SKM-1 (cell line): ENCODE results near the gene CNKSR3.

Experiments
- DNase-seq: peaks from one replicate; lab custom pipeline; 2025; ENCODE audit not compliant: unreplicated experiment; lab: John Stamatoyannopoulos, UW

CNKSR3 gene

DNA sequence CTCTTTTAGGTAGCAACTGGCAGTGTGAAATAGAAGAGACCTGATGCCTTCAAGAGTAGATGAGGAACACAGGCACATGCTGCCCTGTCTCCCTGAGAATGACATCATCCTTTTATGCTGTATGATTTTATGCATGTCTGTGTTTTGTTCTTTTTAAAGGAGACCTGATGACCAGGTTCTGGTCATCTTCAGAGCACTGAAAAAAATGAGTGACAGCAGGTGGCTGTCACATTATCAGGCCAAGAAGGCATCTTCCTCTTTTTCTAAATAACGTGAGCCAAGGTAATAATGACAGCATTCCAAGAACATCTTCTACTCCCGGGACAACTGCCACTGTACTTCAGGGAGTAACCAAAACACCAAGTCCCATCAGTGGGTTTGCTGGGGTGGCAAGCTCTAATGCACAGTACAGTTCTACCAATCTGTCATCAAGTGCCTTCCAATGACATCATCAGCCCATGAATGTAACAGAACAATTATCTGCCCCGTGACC lies 28.9 kb downstream of the CNKSR3 start:
- DNase-seq = no peak

DNA sequence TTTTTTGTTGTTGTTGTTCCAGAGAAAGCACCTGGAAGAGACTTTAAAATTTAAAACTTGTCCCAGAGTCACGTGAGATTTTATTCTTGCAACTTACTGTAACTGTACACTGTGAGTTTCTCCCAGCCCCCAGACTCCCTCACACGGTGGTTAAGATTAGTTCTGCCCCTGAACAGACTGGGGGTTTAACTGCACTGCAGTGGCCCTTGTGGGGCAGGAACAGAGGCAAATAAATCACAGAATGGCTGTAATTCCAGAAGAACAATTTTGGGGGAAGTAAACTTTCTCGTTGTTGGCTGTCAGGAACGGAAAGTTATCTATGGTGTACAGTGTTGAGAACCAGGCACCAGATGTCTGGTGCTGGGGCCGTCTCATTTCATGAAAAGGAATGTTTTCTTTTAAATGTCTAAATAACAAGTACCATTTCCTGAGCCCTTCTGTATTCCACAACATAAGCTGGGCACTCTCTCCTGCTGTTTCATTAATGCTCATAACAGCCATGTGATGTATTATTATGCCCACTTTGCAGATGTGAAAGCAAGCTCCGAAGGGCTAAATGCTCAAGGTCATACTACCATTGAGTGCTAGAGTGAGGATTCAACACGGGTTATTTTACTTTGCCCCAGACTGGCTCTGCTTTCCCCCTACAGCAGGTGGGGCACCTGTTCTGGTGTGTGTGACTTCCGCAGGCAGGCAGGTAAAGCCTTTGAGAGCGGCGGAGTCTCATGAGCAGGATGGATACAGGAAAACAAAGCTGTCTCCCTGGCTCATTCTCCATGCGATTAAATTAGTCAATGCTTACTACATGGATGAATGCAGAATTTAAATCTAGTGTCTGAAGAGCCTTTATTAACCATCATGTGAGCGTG lies 30.5 kb downstream of the CNKSR3 start:
- no peak for DNase-seq

DNA sequence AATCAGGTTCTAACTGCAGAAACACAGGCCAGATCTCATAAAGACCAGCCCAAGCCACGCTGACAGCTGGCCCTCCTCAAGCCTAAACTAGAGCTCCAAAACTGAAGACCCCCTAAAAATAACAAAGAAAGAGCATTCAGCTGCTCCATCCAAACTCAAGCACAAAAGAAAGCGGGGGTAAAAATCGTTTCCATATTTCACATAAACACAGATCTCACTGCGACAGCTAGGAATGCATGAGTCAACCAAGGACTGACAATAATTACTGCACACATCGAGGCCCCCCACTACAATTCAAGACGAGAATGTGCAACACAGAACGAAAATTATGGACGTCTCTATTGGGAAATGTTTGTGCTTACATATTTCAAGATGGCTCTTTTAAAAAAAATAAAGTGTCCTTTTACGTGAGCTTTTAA lies 31.1 kb downstream of the CNKSR3 start:
- DNase-seq = no peak

DNA sequence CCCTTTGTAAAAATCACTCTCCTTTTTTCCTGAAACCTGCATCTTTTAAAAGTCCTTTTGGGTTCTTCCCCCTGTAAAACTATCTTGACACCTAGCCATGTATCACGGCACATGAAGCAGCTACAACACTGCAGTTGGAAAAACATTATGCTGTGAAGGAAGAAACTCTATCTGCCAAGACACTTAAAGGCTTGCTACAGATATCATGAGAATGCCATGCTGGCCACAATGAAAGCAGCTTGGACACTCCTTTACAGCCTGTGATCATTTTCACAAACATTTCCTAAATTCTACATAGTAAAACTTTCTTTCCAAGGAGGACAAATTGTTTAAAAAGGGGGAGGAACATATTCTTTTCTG lies 31.8 kb downstream of the CNKSR3 start:
- DNase-seq = no peak

DNA sequence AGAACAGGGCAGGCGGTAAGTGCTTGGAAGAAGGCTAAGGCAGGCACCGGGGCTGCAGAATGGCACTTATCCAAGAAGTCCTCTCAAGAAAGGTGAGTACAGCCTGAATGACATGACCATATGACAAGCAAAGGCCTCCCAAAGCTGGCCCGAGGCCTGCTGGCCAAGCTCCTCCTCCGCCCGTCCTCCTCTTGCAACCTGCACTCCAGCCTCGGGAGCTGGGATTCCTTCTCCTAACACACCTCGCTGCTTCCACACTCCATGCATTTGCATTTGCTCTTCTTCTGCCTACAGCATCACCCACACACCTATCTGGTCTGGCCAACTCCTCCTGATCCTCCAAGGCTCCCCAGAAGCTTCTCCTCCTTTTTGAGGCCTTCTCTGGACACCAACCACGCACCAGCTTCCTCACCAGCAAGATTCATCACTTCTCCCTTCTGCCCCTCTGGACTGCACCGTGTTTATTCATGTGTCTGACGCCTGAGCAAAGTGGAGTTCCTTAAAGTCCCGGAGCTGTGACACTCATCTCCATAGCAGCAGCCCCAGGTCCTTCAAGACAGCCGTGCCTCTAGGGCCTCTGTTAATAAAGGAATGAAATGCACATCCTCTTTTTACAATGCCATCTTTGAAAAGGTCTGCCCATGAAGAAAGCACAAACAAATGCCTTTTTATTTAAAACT lies 32.3 kb downstream of the CNKSR3 start:
- peak; percentile 54 for DNase-seq

DNA sequence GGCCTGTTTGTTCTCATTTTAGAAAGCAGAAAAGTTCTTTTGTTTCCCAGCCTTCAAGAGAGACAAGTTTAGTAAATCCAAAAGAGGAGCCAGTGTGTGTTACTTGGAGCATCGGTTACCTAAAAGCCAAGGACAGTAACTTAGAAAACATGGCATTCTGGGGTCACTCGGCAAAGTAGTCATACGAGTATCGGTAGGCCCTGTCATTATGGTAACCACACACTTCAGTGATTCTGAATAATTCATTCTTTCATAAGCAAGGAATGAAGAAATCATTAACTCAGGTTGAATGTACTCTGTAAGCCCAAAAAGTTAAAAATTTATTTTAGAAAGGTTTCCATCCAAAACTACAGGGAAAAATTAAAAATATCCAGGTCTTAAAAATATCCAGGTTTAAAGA lies 34.0 kb downstream of the CNKSR3 start:
- no peak for DNase-seq

DNA sequence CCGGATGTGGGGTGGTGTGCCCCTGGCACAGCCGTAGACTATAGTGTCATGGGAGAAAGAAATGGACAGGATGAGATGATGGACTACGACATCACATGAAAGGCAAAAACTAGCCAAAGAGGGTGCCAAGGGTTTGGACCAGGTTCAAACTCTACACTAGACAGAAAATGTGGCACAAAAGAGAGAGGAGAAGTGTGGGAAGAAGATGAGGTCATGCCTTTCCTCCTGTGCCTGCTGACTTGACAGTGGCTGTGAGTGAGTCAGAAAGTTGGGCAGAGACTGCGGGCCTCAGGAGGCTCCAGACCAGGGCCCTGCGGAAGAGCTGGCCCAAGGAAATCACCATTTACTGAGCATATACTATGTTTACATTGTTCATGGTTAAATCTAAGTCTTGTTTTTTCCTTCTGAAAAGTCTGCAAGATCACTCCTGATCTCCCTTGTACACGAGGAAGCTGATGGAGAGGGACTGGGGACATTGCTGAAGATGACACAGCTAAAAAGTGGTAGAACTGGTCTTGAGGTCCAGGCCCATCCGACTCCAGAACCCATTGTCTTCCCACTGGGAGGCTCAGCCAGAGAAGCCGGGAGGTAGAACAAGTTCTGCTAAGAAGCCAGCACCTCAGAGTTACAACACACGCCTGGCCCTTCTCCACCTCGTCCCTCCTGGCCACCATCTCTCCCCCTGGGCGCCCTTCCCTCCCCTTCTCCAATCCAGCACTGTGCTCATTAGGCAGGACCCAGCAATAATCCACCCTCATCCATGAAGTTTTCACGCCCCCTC lies 35.6 kb downstream of the CNKSR3 start:
- no peak for DNase-seq

DNA sequence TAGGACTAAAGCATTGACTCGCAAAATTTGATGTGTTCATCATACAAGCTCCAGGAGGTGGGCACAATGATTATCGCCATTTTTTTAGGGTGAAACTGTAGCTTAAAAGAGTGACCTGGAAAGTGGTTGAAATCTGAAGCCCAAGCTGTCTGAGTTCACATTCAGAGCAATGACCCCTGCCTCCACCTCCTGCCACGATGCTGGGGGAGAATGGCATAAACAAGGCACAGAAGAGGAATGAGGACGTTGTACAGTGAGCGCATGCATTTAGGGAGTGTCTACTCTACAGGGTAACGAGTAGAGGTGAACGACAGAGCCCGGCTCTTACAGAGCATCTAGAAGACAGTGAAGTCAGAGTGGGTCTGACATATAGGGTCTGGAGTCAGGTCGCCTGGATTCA lies 37.2 kb downstream of the CNKSR3 start:
- no peak for DNase-seq

DNA sequence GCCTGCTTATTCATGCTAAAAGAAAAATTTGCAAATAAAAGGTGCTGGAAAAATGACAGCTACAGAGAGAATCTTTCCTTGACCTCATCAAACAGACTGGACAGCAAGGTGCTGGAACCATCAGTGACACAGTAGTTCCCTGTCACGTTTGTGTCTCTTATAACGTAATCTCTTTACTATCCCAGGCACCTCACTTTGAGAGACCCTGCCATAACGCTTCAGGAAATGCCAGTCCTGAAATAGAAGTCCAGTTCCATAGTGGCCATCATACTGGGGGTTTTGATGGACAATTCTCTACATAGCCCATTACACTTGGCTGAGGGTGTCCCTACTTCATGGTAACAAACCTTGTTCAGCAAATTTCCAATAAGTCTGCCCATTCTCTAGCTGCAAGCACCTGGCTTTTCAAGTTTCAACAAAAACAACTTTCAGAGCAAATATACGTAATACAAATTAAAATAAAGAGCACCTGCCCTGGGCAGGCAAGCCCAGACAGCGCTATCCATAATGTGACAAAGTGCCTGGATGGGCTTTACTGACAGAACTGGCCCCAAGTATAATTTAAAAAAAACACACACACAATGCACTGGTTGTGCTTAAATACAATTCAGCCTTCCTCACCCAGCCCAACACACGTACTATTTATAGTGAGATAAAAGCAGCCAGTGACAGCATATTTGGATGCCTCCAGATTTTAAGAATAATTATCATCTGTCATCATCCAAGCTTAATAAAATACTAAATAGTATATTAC lies 38.7 kb downstream of the CNKSR3 start:
- DNase-seq = no peak

DNA sequence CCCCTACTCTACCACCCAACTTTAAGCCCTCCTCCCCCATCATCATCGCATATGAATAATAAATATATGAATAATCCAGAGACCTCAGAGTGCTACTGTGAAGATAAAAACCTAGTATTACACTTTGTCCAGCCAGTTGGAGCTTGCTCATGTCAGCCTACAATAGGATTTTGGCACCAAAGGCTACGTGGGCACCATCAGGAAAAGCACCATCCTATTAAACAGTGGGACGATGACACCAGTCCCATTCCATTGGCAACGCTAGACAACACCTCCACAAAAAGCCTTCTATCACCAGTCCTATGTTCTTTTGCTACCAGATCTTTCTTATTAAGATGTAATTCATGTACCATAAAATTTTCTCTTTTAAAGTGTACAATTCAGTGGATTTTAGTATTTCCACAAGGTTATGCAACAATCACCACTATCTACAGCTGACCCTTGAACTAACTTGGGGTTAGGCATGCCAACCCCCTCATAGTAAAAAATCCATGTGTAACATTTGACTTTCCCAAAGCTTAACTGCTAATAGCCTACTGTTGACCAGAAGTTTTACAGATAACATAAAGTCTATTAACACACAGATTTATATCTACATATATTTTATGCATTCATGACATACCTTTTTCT lies 41.1 kb downstream of the CNKSR3 start:
- no peak for DNase-seq

DNA sequence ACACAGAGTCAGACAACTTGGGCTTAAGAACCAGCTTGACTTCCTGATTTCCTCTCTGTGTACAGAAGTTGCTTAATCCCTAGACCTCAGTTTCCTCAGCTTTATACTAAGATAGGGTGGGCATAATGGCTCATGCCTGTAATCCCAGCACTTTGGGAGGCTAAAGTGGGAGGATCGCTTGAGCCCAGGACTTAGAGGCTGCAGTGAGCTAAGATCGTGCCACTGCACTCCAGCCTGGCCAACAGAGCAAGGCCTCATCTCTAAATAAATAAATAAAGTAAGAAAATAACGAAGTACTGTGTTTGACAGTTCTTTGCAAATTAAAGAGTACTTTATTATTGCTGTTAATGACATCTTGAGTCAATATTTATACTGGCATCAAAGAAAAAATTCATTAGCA lies 41.7 kb downstream of the CNKSR3 start:
- no peak for DNase-seq

DNA sequence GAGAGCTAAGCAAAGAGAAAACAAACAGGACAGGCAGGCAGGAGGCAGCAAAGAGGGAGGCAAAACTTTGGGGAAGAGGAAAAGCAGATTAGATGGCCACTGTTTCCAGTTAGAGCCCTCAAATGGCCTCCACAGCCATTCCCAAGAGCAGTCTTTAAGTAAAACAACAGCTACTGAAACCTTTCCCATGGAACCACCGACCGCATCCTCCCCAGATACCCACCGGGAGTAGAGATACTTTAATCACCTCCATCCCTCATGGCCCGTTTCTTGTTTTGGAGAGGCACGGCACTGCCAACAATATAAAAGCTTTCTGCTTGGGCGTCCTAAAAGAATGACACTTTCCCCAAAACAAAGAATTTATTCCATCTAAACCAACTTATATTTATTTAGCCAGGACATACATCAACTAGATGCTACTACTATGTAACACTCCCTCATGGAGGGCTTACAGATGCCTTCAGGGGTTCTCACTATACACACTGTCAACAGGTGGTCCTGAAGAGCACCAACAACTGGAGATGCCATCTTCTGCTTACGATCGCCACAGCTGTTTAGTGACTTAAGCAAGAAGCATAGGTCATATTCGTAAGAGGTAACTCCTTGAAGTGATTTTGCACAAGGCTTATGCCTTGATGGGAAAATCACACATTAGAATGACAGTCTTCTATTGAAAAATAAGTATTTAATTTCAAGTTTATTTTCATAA lies 43.4 kb downstream of the CNKSR3 start:
- DNase-seq = no peak

DNA sequence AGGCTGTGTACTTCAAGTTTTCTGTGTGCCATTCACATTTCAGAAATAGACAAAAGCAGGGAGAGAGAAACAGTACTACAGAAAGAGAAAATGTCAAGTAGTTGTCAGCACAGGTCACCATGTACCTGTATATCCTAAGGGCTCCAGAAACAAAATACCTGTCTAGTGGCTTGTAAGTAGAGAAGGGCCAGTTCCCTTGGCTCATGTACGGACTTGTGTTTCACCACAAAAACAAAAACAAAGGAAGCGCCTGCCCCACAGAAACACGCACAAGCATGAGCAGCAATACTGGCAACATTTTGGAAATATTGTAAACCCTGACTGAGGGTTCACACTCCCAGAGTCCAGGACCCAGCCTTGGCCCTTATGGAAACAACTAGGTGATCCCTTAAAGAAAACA lies 44.3 kb downstream of the CNKSR3 start:
- no peak for DNase-seq

DNA sequence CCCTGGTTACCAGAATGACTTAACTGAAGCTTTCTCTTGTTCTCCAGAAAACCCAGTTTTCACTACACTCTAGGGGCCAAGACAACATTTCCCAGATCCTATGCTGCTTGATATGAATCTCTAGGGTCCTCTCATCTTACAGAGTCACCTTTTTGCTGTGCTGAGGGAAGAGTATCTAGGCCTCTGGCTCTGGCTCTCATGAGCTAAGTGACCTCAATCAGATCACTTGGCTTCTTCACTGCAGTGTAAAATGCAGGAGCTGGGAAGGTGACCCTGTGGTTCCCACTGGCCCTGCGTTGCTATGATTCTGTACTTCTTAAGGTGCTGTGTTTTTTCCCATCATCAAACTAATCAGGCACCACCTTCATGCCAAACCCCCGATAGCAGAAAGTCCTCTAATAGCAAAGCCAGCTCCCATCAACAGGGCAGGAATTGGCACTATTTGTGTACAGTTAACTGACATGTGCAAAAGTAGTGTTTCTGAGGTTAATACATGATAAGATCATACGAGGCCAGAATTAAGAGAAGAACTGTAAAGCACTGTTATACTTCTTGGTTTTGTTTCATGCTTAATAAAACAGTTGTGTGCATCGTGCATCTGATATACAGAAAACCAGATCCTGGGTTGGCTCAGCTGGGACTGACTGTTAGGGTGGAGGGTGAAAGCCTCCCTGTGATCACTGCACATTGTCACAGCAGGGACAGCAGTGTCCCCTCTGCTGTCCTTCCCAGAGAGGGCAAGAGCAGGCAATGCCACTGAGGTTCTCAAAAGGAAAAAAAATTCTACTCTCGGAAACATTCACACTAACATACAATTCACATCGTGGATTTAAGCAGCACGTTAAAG lies 46.7 kb downstream of the CNKSR3 start:
- DNase-seq = no peak

DNA sequence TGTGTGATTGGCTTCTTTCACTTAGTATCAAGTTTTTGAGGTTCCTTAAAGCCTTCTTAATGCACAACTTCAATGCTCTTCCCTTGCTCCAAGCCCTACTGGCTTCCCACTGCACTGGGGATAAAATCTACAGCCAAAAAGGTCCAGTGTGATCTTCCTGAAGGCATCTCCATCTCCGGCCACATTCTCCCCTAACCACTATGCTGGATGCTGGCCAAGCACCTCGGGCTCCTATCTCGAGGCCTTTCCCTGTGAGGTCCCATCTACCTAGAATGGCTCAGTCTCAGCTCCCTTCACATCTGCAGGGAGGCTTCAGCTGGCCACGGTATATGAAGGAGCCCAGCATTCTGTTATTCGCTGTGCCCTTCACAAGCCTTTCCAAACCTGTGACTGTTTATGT lies 48.1 kb downstream of the CNKSR3 start:
- DNase-seq = no peak

DNA sequence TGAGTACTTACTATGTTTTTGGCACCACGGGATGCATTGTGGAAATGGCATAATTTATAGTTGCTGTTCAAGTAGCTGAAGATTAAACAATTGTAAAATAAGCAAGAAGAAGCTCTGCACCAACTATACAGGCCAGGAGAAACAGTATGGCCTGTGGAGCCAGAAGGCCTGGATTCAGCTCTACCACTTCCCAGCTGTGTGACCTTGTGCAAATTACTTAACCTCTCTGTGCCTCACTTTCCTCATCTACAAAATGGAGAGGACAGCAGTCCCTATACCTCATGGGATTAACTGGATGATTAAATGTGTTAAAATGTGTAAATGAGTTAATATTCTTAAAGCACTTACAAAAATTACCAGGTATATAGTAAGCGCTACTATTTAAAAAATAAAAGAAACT lies 49.1 kb downstream of the CNKSR3 start:
- DNase-seq = no peak

DNA sequence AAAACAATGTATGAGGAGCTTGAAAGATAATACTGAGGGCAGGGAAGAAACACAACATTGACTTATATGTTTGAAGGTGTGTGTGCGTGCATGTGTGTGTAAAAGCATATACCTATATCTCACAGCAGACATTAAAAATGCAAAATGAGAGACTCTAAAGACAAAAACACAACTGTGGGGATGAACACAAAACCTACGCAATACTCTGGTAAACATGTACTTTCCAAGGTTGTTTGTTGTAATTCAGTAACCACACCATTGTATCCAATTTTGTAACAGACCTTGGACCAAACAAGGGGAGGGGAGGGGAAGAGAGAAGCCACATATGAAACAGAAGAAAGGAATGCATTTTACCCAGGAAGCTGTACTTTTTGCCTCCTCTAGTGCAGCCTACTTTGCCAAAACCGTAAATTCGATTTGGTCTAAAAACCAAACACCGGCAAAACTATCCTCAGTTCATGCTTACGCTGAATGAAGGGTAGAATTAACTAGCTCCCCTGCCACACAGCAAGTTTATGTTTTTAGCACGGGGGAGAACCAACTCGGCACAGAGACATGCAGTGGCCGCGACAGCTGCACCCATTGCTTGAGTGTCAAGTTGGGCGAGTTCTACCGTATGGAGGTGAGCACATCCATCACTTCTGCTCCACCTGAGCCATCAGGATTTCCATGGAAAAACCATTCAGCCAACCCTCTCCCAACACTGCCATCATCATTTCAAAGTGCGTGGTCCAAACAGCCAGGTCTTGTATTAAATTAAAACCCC lies 50.0 kb downstream of the CNKSR3 start:
- no peak for DNase-seq

DNA sequence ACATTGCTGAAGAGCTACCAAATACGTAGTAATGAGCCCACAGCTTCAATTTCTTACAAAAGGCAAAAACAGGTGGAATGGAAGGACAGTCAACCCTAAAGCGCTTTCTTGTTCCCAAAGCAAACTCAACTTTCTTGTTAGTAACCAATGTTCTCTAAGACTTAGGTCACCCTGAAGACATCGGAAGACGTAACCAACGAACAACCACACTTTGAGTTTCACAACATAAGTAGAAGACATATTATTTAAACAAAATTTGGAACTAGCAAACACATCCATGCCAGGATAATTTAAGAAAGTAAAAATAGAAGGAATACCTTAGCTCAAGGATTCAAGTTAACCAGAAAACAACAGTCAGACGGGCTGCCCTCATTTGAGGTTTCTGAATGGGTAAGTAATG lies 51.0 kb downstream of the CNKSR3 start:
- DNase-seq = no peak
